ENCODE measurements around the gene STARD3NL. TPM values are rescaled to one million over a fixed set of nuclear protein-coding genes. Genes with fewer than 3 reads are reported as not detected.
A peak's percentile ranks its signal among the peaks of the same experiment; 100 is the strongest.

The STARD3NL gene
- total and polyA plus RNA-seq, 2 experiments from 2014 or later, result 65.1 to 84.8 TPM

- peak overlapping the region; percentile 81 for H3K27ac ChIP-seq
- H3K27me3 ChIP-seq, result no peaks in the 10 kb centered on the region
- TF ChIP-seq CTCF (IDR thresholded peaks at IDR 0.05; ENCODE audit: poor library complexity) (no peak), EZH2phosphoT487 (IDR thresholded peaks at IDR 0.05; ENCODE audit: low read depth, severe bottlenecking, unreplicated experiment) (no peak)
- no peaks in the 10 kb centered on the region for H3K36me3 ChIP-seq (replicated peaks; ENCODE audit: insufficient read depth, low read depth)
- no peaks in the 10 kb centered on the region for H4K20me1 ChIP-seq (ENCODE audit: insufficient read depth, poor library complexity, severe bottlenecking)
- no peaks in the 10 kb centered on the region for H3K9me3 ChIP-seq (ENCODE audit: low read depth)
- no peaks in the 10 kb centered on the region for H3K9me2 ChIP-seq (replicated peaks; ENCODE audit: insufficient read depth)
- peak overlapping the region; percentile 84 for H2AFZ ChIP-seq
- H3K4me3 ChIP-seq, result peak overlapping the region; percentile 27
- peaks cover 16% of the 10 kb centered on the region for H3K4me1 ChIP-seq (ENCODE audit: insufficient read depth)
- peak overlapping the region; percentile 75 for H3K4me2 ChIP-seq
- 5% methylated on average over 15 of the region's 15 CpGs for WGBS (ENCODE audit: low lambda C conversion rate, missing lambda C conversion rate)
- DNase-seq (ENCODE audit: low spot score), result no peak
- H3K79me2 ChIP-seq, result peaks cover 38% of the 10 kb centered on the region
These were observed 433 bp upstream of the STARD3NL start for GRCh38 chr7:38177621-38178003.

GRCh38 chr7:38178695-38179344 lies 775 bp downstream of the STARD3NL start:
- Histone ChIP-seq H2AFZ (peak overlapping the region; percentile 60), H3K4me2 (peak overlapping the region; percentile 90), H4K20me1 (ENCODE audit: insufficient read depth, poor library complexity, severe bottlenecking) (peaks cover 3% of the 10 kb centered on the region), H3K36me3 (replicated peaks; ENCODE audit: insufficient read depth, low read depth) (no peaks in the 10 kb centered on the region), H3K9me2 (replicated peaks; ENCODE audit: insufficient read depth) (no peaks in the 10 kb centered on the region), H3K4me3 (peak overlapping the region; percentile 70), H3K4me1 (ENCODE audit: insufficient read depth) (peaks cover 16% of the 10 kb centered on the region), H3K9me3 (ENCODE audit: low read depth) (no peaks in the 10 kb centered on the region), H3K79me2 (peaks cover 50% of the 10 kb centered on the region), H3K27me3 (no peaks in the 10 kb centered on the region), H3K27ac (peak overlapping the region; percentile 92)
- no peak for TF ChIP-seq CTCF (IDR thresholded peaks at IDR 0.05; ENCODE audit: poor library complexity)
- WGBS (ENCODE audit: low lambda C conversion rate, missing lambda C conversion rate), result 12% methylated on average over 15 of the region's 15 CpGs
- DNase-seq (ENCODE audit: low spot score), result no peak

GRCh38 chr7:38179776-38180226 lies 1.8 kb downstream of the STARD3NL start:
- H3K9me3 ChIP-seq (ENCODE audit: low read depth), result no peaks in the 10 kb centered on the region
- no peak overlapping the region for H3K4me3 ChIP-seq
- H3K9me2 ChIP-seq (replicated peaks; ENCODE audit: insufficient read depth), result no peaks in the 10 kb centered on the region
- H3K4me1 ChIP-seq (ENCODE audit: insufficient read depth), result peaks cover 16% of the 10 kb centered on the region
- no peak for TF ChIP-seq CTCF (IDR thresholded peaks at IDR 0.05; ENCODE audit: poor library complexity)
- TF ChIP-seq EZH2phosphoT487 (IDR thresholded peaks at IDR 0.05; ENCODE audit: low read depth, severe bottlenecking, unreplicated experiment), result no peak
- TF ChIP-seq EZH2 (IDR thresholded peaks at IDR 0.05; ENCODE audit: borderline replicate concordance), result no peak
- H3K4me2 ChIP-seq, result peak overlapping the region; percentile 90
- no peaks in the 10 kb centered on the region for H3K27me3 ChIP-seq
- WGBS (ENCODE audit: low lambda C conversion rate, missing lambda C conversion rate), result 33% methylated on average over 2 of the region's 2 CpGs
- no peaks in the 10 kb centered on the region for H3K36me3 ChIP-seq (replicated peaks; ENCODE audit: insufficient read depth, low read depth)
- H3K79me2 ChIP-seq, result peaks cover 59% of the 10 kb centered on the region
- H4K20me1 ChIP-seq (ENCODE audit: insufficient read depth, poor library complexity, severe bottlenecking), result peaks cover 4% of the 10 kb centered on the region
- no peak overlapping the region for H2AFZ ChIP-seq
- no peak for DNase-seq (ENCODE audit: low spot score)
- peak overlapping the region; percentile 92 for H3K27ac ChIP-seq

All from hepatocyte (in vitro differentiated cells).